Karpas-422 (cell line): ENCODE results near the gene ITPR2. TPM values are rescaled to one million over a fixed set of nuclear protein-coding genes. Genes with fewer than 3 reads are reported as not detected.

Experiments used
- DNase-seq: peaks from one replicate; pipeline ENCODE4 v3.0.0-alpha.2; 2015
- H2AFZ ChIP-seq: fragments of 200-600 bp; sonication (generic); 2 replicates; pipeline ENCODE4 v1.6.1; 2014; ENCODE audit warnings: antibody characterized with exemption, low read length, mixed read lengths
- H3K27ac ChIP-seq: fragments of 200-600 bp; sonication (generic); 2 replicates; pipeline ENCODE4 v1.5.1; 2014; ENCODE audit warnings: mild to moderate bottlenecking, low read length, moderate library complexity
- H3K27me3 ChIP-seq: fragments of 200-600 bp; sonication (generic); 2 replicates; pipeline ENCODE4 v1.6.1; 2014; ENCODE audit warnings: low read length, mixed read lengths
- H3K36me3 ChIP-seq: fragments of 200-600 bp; sonication (generic); 2 replicates; pipeline ENCODE4 v1.6.1; 2014; ENCODE audit warnings: low read length, mixed read lengths; ENCODE audit not compliant: insufficient read depth
- H3K4me1 ChIP-seq: fragments of 200-600 bp; sonication (generic); 2 replicates; pipeline ENCODE4 v1.6.1; 2014; ENCODE audit warnings: mild to moderate bottlenecking, low read length, mixed read lengths
- H3K4me2 ChIP-seq: fragments of 200-600 bp; sonication (generic); 2 replicates; pipeline ENCODE4 v1.6.1; 2014; ENCODE audit warnings: low read length, low read depth, mild to moderate bottlenecking; ENCODE audit not compliant: poor library complexity, severe bottlenecking
- H3K4me3 ChIP-seq: fragments of 200-600 bp; sonication (generic); 2 replicates; pipeline ENCODE4 v1.5.1; 2014; ENCODE audit warnings: mild to moderate bottlenecking, antibody characterized with exemption, low read length, mixed read lengths
- H3K79me2 ChIP-seq: fragments of 200-600 bp; sonication (generic); 2 replicates; pipeline ENCODE4 v1.6.1; 2014; ENCODE audit warnings: mild to moderate bottlenecking, low read length, mixed read lengths
- H3K9ac ChIP-seq: fragments of 200-600 bp; sonication (generic); 2 replicates; pipeline ENCODE4 v1.6.0; 2014; ENCODE audit warnings: low read length
- H3K9me2 ChIP-seq: fragments of 200-600 bp; sonication (generic), shearing (Covaris generic); replicated peaks from 2 replicates; pipeline ENCODE4 v1.6.0; 2014; ENCODE audit warnings: mild to moderate bottlenecking, low read length, moderate library complexity; ENCODE audit not compliant: insufficient read depth
- H3K9me3 ChIP-seq: fragments of 300-700, 200-600 bp; sonication (generic); 2 replicates; pipeline ENCODE4 v1.6.1; 2014; ENCODE audit warnings: low read length, mixed read lengths
- H4K20me1 ChIP-seq: fragments of 200-600 bp; sonication (generic); 2 replicates; pipeline ENCODE4 v1.6.1; 2014; ENCODE audit warnings: mild to moderate bottlenecking, antibody characterized with exemption, low read length, low read depth; ENCODE audit not compliant: insufficient read depth
- total RNA-seq: library from RNA; depleted of rRNA; stranded (reverse); fragments of >200 nt; shearing (Covaris generic); gene quantifications from 2 replicates; pipeline ENCODE4 v1.2.3, GENCODE V29; 2014; ENCODE audit warnings: low replicate concordance

Gene ITPR2
- total RNA-seq, 1 experiment from 2014 or later: 128 TPM

DNA sequence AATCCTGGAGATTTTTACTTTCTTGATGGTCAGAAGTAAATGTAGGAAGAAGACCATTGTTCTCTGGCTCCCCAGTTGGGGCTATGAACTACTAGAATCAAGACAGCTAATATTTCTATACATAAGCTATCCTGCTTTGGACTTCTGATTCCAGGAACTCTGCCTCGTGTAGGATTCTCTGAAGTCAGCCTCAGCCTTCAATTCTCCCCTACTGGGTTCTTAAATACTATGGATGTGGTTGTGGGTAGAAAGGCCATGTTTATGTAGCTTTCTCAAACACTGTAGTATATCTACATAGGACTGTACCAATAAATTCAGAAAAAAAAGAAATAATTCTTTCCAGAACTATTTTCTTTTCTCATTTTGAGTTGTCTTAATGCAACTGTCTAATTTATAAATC, 302.5 kb downstream of the ITPR2 start:
- Histone ChIP-seq H2AFZ (no peak overlapping the region), H3K9me2 (no peaks in the 10 kb centered on the region), H3K27ac (no peak overlapping the region), H3K9me3 (peaks cover 8% of the 10 kb centered on the region), H3K4me3 (no peak overlapping the region), H3K27me3 (no peaks in the 10 kb centered on the region), H3K79me2 (peaks cover 5% of the 10 kb centered on the region; the same call in 1 of the 2 replicates), H3K4me1 (no peaks in the 10 kb centered on the region), H4K20me1 (no peaks in the 10 kb centered on the region), H3K36me3 (peaks cover 11% of the 10 kb centered on the region; the same call in 1 of the 2 replicates), H3K4me2 (no peak overlapping the region), H3K9ac (no peak overlapping the region)
- DNase-seq: no peak

DNA sequence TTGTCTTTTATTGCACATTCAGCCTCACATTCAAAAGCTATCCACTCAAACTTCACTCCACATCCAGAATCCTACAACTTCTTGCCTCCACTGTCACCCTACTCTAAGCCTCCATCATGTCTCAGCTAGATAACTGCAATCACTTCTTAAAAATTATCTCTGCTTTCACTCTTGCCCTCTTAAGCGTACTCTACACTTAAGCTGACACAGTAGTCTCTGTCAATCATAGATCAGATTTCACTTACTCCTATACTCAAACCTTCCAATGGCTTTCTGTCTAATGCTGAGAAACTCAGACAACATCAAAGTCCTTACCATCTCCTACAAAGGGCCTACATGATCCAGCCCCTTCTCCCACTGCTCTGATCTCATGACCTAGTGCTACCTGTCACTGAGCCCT, 304.1 kb downstream of the ITPR2 start:
- H3K27me3 ChIP-seq: no peaks in the 10 kb centered on the region
- H3K4me1 ChIP-seq: no peaks in the 10 kb centered on the region
- H4K20me1 ChIP-seq: no peaks in the 10 kb centered on the region
- no peak overlapping the region for H3K4me3 ChIP-seq
- H2AFZ ChIP-seq: no peak overlapping the region
- no peak overlapping the region for H3K27ac ChIP-seq
- H3K4me2 ChIP-seq: no peak overlapping the region
- H3K9me3 ChIP-seq: peaks cover 13% of the 10 kb centered on the region
- no peaks in the 10 kb centered on the region for H3K9me2 ChIP-seq
- no peak for DNase-seq
- H3K36me3 ChIP-seq: peaks cover 14% of the 10 kb centered on the region
- H3K9ac ChIP-seq: no peak overlapping the region
- H3K79me2 ChIP-seq: peaks cover 5% of the 10 kb centered on the region; the same call in 1 of the 2 replicates

- Histone ChIP-seq H3K27me3 (no peaks in the 10 kb centered on the region), H3K4me2 (no peak overlapping the region), H3K79me2 (peaks cover 5% of the 10 kb centered on the region), H3K36me3 (peaks cover 14% of the 10 kb centered on the region), H3K9ac (no peak overlapping the region), H4K20me1 (no peaks in the 10 kb centered on the region), H3K9me3 (peaks cover 13% of the 10 kb centered on the region), H3K4me3 (no peak overlapping the region), H3K4me1 (no peaks in the 10 kb centered on the region), H2AFZ (no peak overlapping the region), H3K27ac (no peak overlapping the region), H3K9me2 (no peaks in the 10 kb centered on the region)
- DNase-seq: no peak
These were observed 305.3 kb downstream of the ITPR2 start for GRCh38 chr12:26527682-26528081.

- peak; percentile 76 for DNase-seq
- no peaks in the 10 kb centered on the region for H3K27me3 ChIP-seq
- no peaks in the 10 kb centered on the region for H4K20me1 ChIP-seq
- no peak overlapping the region for H3K4me3 ChIP-seq
- H3K36me3 ChIP-seq: peaks cover 14% of the 10 kb centered on the region
- H3K9ac ChIP-seq: no peak overlapping the region
- H3K9me2 ChIP-seq: no peaks in the 10 kb centered on the region
- no peaks in the 10 kb centered on the region; the same call in none of the 2 replicates for H3K79me2 ChIP-seq
- H2AFZ ChIP-seq: no peak overlapping the region
- peaks cover 13% of the 10 kb centered on the region for H3K9me3 ChIP-seq
- no peaks in the 10 kb centered on the region for H3K4me1 ChIP-seq
- no peak overlapping the region for H3K27ac ChIP-seq
- no peak overlapping the region for H3K4me2 ChIP-seq
These were observed 308.0 kb downstream of the ITPR2 start for GRCh38 chr12:26524862-26525465.

GRCh38 chr12:26523708-26524150, 309.3 kb downstream of the ITPR2 start:
- H3K4me1 ChIP-seq: no peaks in the 10 kb centered on the region
- H3K9me3 ChIP-seq: peaks cover 13% of the 10 kb centered on the region

GRCh38 chr12:26520869-26521268, 312.1 kb downstream of the ITPR2 start:
- no peaks in the 10 kb centered on the region for H4K20me1 ChIP-seq
- H3K9me2 ChIP-seq: no peaks in the 10 kb centered on the region
- DNase-seq: no peak
- H3K79me2 ChIP-seq: peaks cover 2% of the 10 kb centered on the region
- H3K9me3 ChIP-seq: peaks cover 10% of the 10 kb centered on the region
- H3K4me2 ChIP-seq: no peak overlapping the region
- H3K27ac ChIP-seq: no peak overlapping the region
- H3K36me3 ChIP-seq: peaks cover 3% of the 10 kb centered on the region; the same call in 1 of the 2 replicates
- no peak overlapping the region for H3K9ac ChIP-seq
- peaks cover 6% of the 10 kb centered on the region; the same call in 1 of the 2 replicates for H3K4me1 ChIP-seq
- no peak overlapping the region for H2AFZ ChIP-seq
- H3K27me3 ChIP-seq: no peaks in the 10 kb centered on the region
- H3K4me3 ChIP-seq: no peak overlapping the region

More at GRCh38 chr12:26523708-26524150, 309.3 kb downstream of the ITPR2 start:
- Histone ChIP-seq H4K20me1 (no peaks in the 10 kb centered on the region), H2AFZ (no peak overlapping the region), H3K27me3 (no peaks in the 10 kb centered on the region), H3K27ac (no peak overlapping the region), H3K4me3 (no peak overlapping the region), H3K4me2 (no peak overlapping the region), H3K9me2 (no peaks in the 10 kb centered on the region), H3K79me2 (no peaks in the 10 kb centered on the region; the same call in none of the 2 replicates), H3K36me3 (peaks cover 14% of the 10 kb centered on the region), H3K9ac (no peak overlapping the region)
- no peak for DNase-seq

GRCh38 chr12:26520109-26520508, 312.9 kb downstream of the ITPR2 start:
- H3K79me2 ChIP-seq: peaks cover 9% of the 10 kb centered on the region
- no peak overlapping the region for H2AFZ ChIP-seq
- peaks cover 9% of the 10 kb centered on the region for H3K4me1 ChIP-seq
- DNase-seq: no peak
- H3K4me2 ChIP-seq: no peak overlapping the region
- H3K9me3 ChIP-seq: peaks cover 2% of the 10 kb centered on the region; the same call in 1 of the 2 replicates
- no peak overlapping the region for H3K9ac ChIP-seq
- H3K4me3 ChIP-seq: no peak overlapping the region
- no peaks in the 10 kb centered on the region for H4K20me1 ChIP-seq
- H3K9me2 ChIP-seq: no peaks in the 10 kb centered on the region
- no peaks in the 10 kb centered on the region for H3K27me3 ChIP-seq
- no peaks in the 10 kb centered on the region; the same call in 1 of the 2 replicates for H3K36me3 ChIP-seq
- H3K27ac ChIP-seq: no peak overlapping the region

GRCh38 chr12:26519462-26519861, 313.5 kb downstream of the ITPR2 start:
- H3K9me2 ChIP-seq: no peaks in the 10 kb centered on the region
- peaks cover 15% of the 10 kb centered on the region for H3K4me1 ChIP-seq
- H3K9ac ChIP-seq: no peak overlapping the region
- H4K20me1 ChIP-seq: no peaks in the 10 kb centered on the region
- no peaks in the 10 kb centered on the region for H3K9me3 ChIP-seq
- no peak overlapping the region for H3K4me3 ChIP-seq
- no peak overlapping the region for H3K27ac ChIP-seq
- peaks cover 14% of the 10 kb centered on the region for H3K79me2 ChIP-seq
- no peak for DNase-seq
- H3K27me3 ChIP-seq: no peaks in the 10 kb centered on the region
- no peak overlapping the region for H3K4me2 ChIP-seq
- H2AFZ ChIP-seq: no peak overlapping the region
- no peaks in the 10 kb centered on the region for H3K36me3 ChIP-seq
